IMR-90 (cell line): ENCODE results near the gene GPX3. TPM values are rescaled to one million over a fixed set of nuclear protein-coding genes. Genes with fewer than 3 reads are reported as not detected.

Experiments used
- ATAC-seq: fragments of 200-7000 bp; cut with Tn5 transposase; 2 replicates; pipeline ENCODE4 v1.9.1; 2020; ENCODE audit warnings: low read depth, mild to moderate bottlenecking, moderate library complexity
- BruUV-seq: library from RNA; stranded (reverse); fragments of 400-500 nt; replicated peaks from 2 replicates; lab custom pipeline; 2021; lab: Mats Ljungman, UMichigan
- CTCF ChIA-PET: fragments of 300-600 bp; formaldehyde crosslinking; extraction: SDS; loops from one replicate; lab custom pipeline; 2021; ENCODE audit warnings: antibody characterized with exemption; lab: Yijun Ruan, JAX
- POLR2A ChIA-PET: fragments of 300-600 bp; sonication (Branson Sonifier 250); formaldehyde crosslinking; loops from one replicate; lab custom pipeline; 2022; ENCODE audit warnings: antibody characterized with exemption; ENCODE audit not compliant: unreplicated experiment; lab: Charles Lee
- DNase-seq: peaks from one replicate; pipeline ENCODE4 v3.0.0; 2013
- H2AFZ ChIP-seq: replicated peaks from 2 replicates; pipeline ENCODE3; 2013; ENCODE audit warnings: low read length, mild to moderate bottlenecking; ENCODE audit not compliant: poor library complexity
- H2AK5ac ChIP-seq: 2 replicates; pipeline ENCODE4 v1.6.1; 2013; ENCODE audit warnings: low read depth, low read length, inconsistent platforms
- H2AK9ac ChIP-seq: replicated peaks from 2 replicates; pipeline ENCODE3; 2013; ENCODE audit warnings: mild to moderate bottlenecking, low read depth, low read length, moderate library complexity; ENCODE audit not compliant: poor library complexity
- H2BK120ac ChIP-seq: 2 replicates; pipeline ENCODE4 v1.6.1; 2013; ENCODE audit warnings: low read depth, low read length, inconsistent platforms
- H2BK15ac ChIP-seq: 3 replicates; pipeline ENCODE4 v1.6.1; 2013; ENCODE audit warnings: low read depth, low read length, inconsistent platforms
- H2BK20ac ChIP-seq: 2 replicates; pipeline ENCODE4 v1.6.1; 2013; ENCODE audit warnings: low read depth, mild to moderate bottlenecking, inconsistent platforms, low read length, moderate library complexity
- H2BK5ac ChIP-seq: 2 replicates; pipeline ENCODE4 v1.6.1; 2013; ENCODE audit warnings: mild to moderate bottlenecking, low read depth, low read length, inconsistent platforms; ENCODE audit not compliant: poor library complexity, severe bottlenecking
- H3K14ac ChIP-seq: replicated peaks from 2 replicates; pipeline ENCODE4 v1.6.1; 2013; ENCODE audit warnings: low read depth, low read length, inconsistent platforms
- H3K18ac ChIP-seq: 2 replicates; pipeline ENCODE4 v1.6.1; 2013; ENCODE audit warnings: low read depth, low read length, control low read depth
- H3K23ac ChIP-seq: 2 replicates; pipeline ENCODE4 v1.6.1; 2013; ENCODE audit warnings: low read depth, low read length, inconsistent platforms
- H3K27ac ChIP-seq: 2 replicates; pipeline ENCODE4 v1.5.1; 2013; ENCODE audit warnings: mild to moderate bottlenecking, control low read depth, low read length; ENCODE audit not compliant: insufficient read depth
- H3K27me3 ChIP-seq: 2 replicates; pipeline ENCODE4 v1.6.1; 2013; ENCODE audit warnings: low read length; ENCODE audit not compliant: control insufficient read depth, insufficient read depth
- H3K36me3 ChIP-seq: 2 replicates; pipeline ENCODE4 v1.6.1; 2013; ENCODE audit warnings: low read length, mixed read lengths; ENCODE audit not compliant: control insufficient read depth, insufficient read depth
- H3K4ac ChIP-seq: 2 replicates; pipeline ENCODE4 v1.6.1; 2013; ENCODE audit warnings: low read depth, low read length, inconsistent platforms
- H3K4me1 ChIP-seq: 2 replicates; pipeline ENCODE4 v1.6.1; 2013; ENCODE audit warnings: low read length, mixed read lengths; ENCODE audit not compliant: control insufficient read depth, insufficient read depth
- H3K4me2 ChIP-seq: 2 replicates; pipeline ENCODE4 v1.6.1; 2013; ENCODE audit warnings: low read depth, mild to moderate bottlenecking, control low read depth, low read length, moderate library complexity
- H3K4me3 ChIP-seq: 2 replicates; pipeline ENCODE4 v1.5.1; 2013; ENCODE audit warnings: low read depth, mild to moderate bottlenecking, control low read depth, low read length, moderate library complexity; ENCODE audit not compliant: insufficient read depth
- H3K56ac ChIP-seq: 2 replicates; pipeline ENCODE4 v1.6.1; 2013; ENCODE audit warnings: low read length, inconsistent platforms; ENCODE audit not compliant: insufficient read depth; ENCODE audit errors: extremely low read depth
- H3K79me1 ChIP-seq, 2 experiments: 2 replicates each; pipeline ENCODE4 v1.6.1; 2013; ENCODE audit warnings: low read length in 2 of 2, inconsistent platforms in 1 of 2, low read depth in 1 of 2
- H3K9ac ChIP-seq: 2 replicates; pipeline ENCODE4 v1.6.1; 2013; ENCODE audit warnings: low read depth, low read length, control low read depth
- H3K9me1 ChIP-seq: 2 replicates; pipeline ENCODE4 v1.6.1; 2013; ENCODE audit warnings: low read length, inconsistent platforms; ENCODE audit not compliant: insufficient read depth
- H3K9me3 ChIP-seq: 2 replicates; pipeline ENCODE4 v1.6.1; 2013; ENCODE audit warnings: low read length; ENCODE audit not compliant: control insufficient read depth, insufficient read depth
- H4K20me1 ChIP-seq: 2 replicates; pipeline ENCODE4 v1.6.1; 2013; ENCODE audit warnings: low read length, inconsistent platforms; ENCODE audit not compliant: insufficient read depth
- H4K5ac ChIP-seq: 2 replicates; pipeline ENCODE4 v1.6.1; 2013; ENCODE audit warnings: mild to moderate bottlenecking, low read depth, low read length, control low read depth
- H4K8ac ChIP-seq, 2 experiments: 2 replicates each; pipeline ENCODE4 v1.6.1; 2013; ENCODE audit warnings: low read depth in 2 of 2, low read length in 2 of 2, control low read depth in 1 of 2, inconsistent platforms in 1 of 2
- H4K91ac ChIP-seq: 2 replicates; pipeline ENCODE4 v1.6.1; 2013; ENCODE audit warnings: low read depth, low read length, inconsistent platforms; ENCODE audit not compliant: insufficient read depth
- BHLHE40 ChIP-seq: fragments of 150-350 bp; IDR thresholded peaks from 2 replicates; pipeline ENCODE4 v1.6.1; 2016; ENCODE audit warnings: mild to moderate bottlenecking, low read depth, low read length
- CEBPB ChIP-seq: IDR thresholded peaks from 2 replicates; pipeline ENCODE4 v1.6.1; 2012; ENCODE audit warnings: low read depth, low read length, improper control_type of control experiment
- CHD1 ChIP-seq: IDR thresholded peaks from 2 replicates; pipeline ENCODE4 v1.6.1; 2012; ENCODE audit warnings: low read depth, low read length, improper control_type of control experiment
- FOS ChIP-seq: fragments of 150-350 bp; IDR thresholded peaks from 2 replicates; pipeline ENCODE4 v1.6.1; 2016; ENCODE audit warnings: low read depth, low read length
- MAFK ChIP-seq: IDR thresholded peaks from 2 replicates; pipeline ENCODE4 v1.6.1; 2012; ENCODE audit warnings: low read depth, low read length, improper control_type of control experiment
- MAZ ChIP-seq: IDR thresholded peaks from 2 replicates; pipeline ENCODE4 v1.6.1; 2012; ENCODE audit warnings: low read depth, mild to moderate bottlenecking, low read length, improper control_type of control experiment, moderate library complexity, borderline replicate concordance
- MXI1 ChIP-seq: IDR thresholded peaks from 2 replicates; pipeline ENCODE4 v1.6.1; 2012; ENCODE audit warnings: low read depth, mild to moderate bottlenecking, low read length, moderate library complexity, borderline replicate concordance
- NFE2L2 ChIP-seq: fragments of 150-350 bp; IDR thresholded peaks from 2 replicates; pipeline ENCODE4 v1.6.1; 2016; ENCODE audit warnings: low read depth, mild to moderate bottlenecking, low read length
- POLR2A ChIP-seq: IDR thresholded peaks from 2 replicates; pipeline ENCODE4 v1.6.1; 2012; ENCODE audit warnings: mild to moderate bottlenecking, low read depth, low read length
- RAD21 ChIP-seq: IDR thresholded peaks from 2 replicates; pipeline ENCODE4 v1.6.1; 2012; ENCODE audit warnings: low read length, improper control_type of control experiment
- RCOR1 ChIP-seq: IDR thresholded peaks from 2 replicates; pipeline ENCODE4 v1.6.1; 2012; ENCODE audit warnings: mild to moderate bottlenecking, low read length, improper control_type of control experiment; ENCODE audit not compliant: insufficient replicate concordance
- RFX5 ChIP-seq: IDR thresholded peaks from 2 replicates; pipeline ENCODE4 v1.8.0; 2012; ENCODE audit warnings: low read depth, mild to moderate bottlenecking, low read length, moderate library complexity
- SMC3 ChIP-seq: fragments of 150-350 bp; IDR thresholded peaks from 2 replicates; pipeline ENCODE4 v1.6.1; 2016; ENCODE audit warnings: low read depth, mild to moderate bottlenecking, antibody characterized with exemption, low read length, moderate library complexity
- WGBS, 2 experiments: methylation state at CpG; one replicate each; pipeline versions ENCODE4 v1.1.5 to v1.1.7; 2013; ENCODE audit warnings: missing lambda C conversion rate in 2 of 2; ENCODE audit not compliant: insufficient read length in 1 of 2; ENCODE audit errors: extremely low coverage in 2 of 2; 5-methylcytosine and 5-hydroxymethylcytosine counted together
- dilution Hi-C: fragments of 300-500 bp; cut with HindIII; formaldehyde crosslinking; loops from one replicate; pipeline ENCODE4 v1.14.3; 2018; ENCODE audit warnings: low sequenced_read_pairs; ENCODE audit not compliant: unreplicated experiment
- in situ Hi-C: fragments of 300-500 bp; cut with MboI; formaldehyde crosslinking; loops from 3 replicates; pipeline ENCODE4 v1.14.3; 2019; ENCODE audit warnings: low sequenced_read_pairs, inconsistent platforms, mixed read lengths
- intact Hi-C: fragments of 100-400 bp; cut with micrococcal nuclease; formaldehyde crosslinking; loops from 2 replicates; pipeline ENCODE4 v1.10.0; 2022
- polyA plus RNA-seq, 3 experiments: library from polyadenylated mRNA; depleted of rRNA; stranded (reverse); fragments of >200 nt; gene quantifications; 2 replicates each; pipeline ENCODE4 v1.2.3, GENCODE V29; 2012; ENCODE audit warnings: low replicate concordance in 1 of 3
- total RNA-seq: library from RNA; depleted of rRNA; stranded (reverse); fragments of >200 nt; gene quantifications from 2 replicates; pipeline ENCODE4 v1.2.3, GENCODE V29; 2012
- TF ChIP-seq, protein P1 (sequence below): conservative IDR thresholded peaks from 2 replicates; pipeline ENCODE4 v1.5.1; 2012; ENCODE audit warnings: mild to moderate bottlenecking, low read depth, low read length, improper control_type of control experiment
- TF ChIP-seq, protein P2 (sequence below): fragments of 150-350 bp; IDR thresholded peaks from 2 replicates; pipeline ENCODE4 v1.6.1; 2017; ENCODE audit warnings: mild to moderate bottlenecking, antibody characterized with exemption, low read length, low read depth
- TF ChIP-seq, protein P3 (sequence below): fragments of 150-350 bp; IDR thresholded peaks from 2 replicates; pipeline ENCODE4 v1.6.1; 2016; ENCODE audit warnings: low read depth, mild to moderate bottlenecking, low read length, moderate library complexity, borderline replicate concordance

GPX3 gene
- total and polyA plus RNA-seq, 2 of the 4 experiments (the other 2 are of a cell fraction): 0.36 to 1.0 TPM

DNA sequence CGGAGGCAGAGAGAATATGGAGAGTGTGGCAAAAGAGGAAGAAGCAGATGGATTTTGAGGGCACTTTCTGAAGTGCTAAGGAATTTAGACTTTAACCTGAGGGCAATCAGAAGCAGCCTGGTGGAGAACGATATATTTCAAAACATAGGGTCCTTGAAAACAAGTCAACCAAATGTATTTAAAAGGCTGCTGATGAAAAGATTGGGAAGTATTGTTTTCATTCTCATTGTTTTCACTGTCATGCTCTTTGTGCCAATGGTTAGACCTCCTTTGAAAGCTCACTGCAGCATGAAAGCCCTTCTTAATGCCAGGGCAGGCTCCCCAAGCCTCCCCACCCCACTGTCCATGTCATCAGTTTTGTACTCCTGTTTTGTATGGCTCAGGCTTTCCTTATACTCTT lies 2.5 kb upstream of the GPX3 start:
- 83% methylated on average over 1 of the region's 2 CpGs; no CpG with 5 or more reads in 1 of the 2 experiments for WGBS, 2 experiments
- Histone ChIP-seq H4K20me1 (no peaks in the 10 kb centered on the region), H3K9me1 (no peaks in the 10 kb centered on the region), H3K56ac (no peak overlapping the region), H3K9me3 (no peaks in the 10 kb centered on the region), H4K8ac (no peak overlapping the region), H2AFZ (no peak overlapping the region), H3K27ac (no peak overlapping the region), H3K4me3 (no peak overlapping the region), H3K79me1 (no peaks in the 10 kb centered on the region), H3K23ac (no peak overlapping the region), H3K4ac (no peak overlapping the region), H2AK9ac (no peak overlapping the region), H3K4me2 (no peak overlapping the region), H2BK15ac (no peak overlapping the region), H3K9ac (no peak overlapping the region), H2AK5ac (no peak overlapping the region), H3K4me1 (no peaks in the 10 kb centered on the region), H4K91ac (no peak overlapping the region), H2BK5ac (no peak overlapping the region), H3K14ac (no peak overlapping the region), H2BK20ac (no peak overlapping the region), H4K5ac (no peak overlapping the region), H3K18ac (no peak overlapping the region), H3K27me3 (peaks cover 2% of the 10 kb centered on the region; the same call in 1 of the 2 replicates), H2BK120ac (no peak overlapping the region), H3K36me3 (no peaks in the 10 kb centered on the region)
- intact Hi-C loops (no loop called here), dilution Hi-C loops (no loop called here), in situ Hi-C loops (no loop called here)
- ChIA-PET CTCF (no interaction called here), POLR2A (no interaction called here)
- no peak for DNase-seq
- TF ChIP-seq, protein P1, sequence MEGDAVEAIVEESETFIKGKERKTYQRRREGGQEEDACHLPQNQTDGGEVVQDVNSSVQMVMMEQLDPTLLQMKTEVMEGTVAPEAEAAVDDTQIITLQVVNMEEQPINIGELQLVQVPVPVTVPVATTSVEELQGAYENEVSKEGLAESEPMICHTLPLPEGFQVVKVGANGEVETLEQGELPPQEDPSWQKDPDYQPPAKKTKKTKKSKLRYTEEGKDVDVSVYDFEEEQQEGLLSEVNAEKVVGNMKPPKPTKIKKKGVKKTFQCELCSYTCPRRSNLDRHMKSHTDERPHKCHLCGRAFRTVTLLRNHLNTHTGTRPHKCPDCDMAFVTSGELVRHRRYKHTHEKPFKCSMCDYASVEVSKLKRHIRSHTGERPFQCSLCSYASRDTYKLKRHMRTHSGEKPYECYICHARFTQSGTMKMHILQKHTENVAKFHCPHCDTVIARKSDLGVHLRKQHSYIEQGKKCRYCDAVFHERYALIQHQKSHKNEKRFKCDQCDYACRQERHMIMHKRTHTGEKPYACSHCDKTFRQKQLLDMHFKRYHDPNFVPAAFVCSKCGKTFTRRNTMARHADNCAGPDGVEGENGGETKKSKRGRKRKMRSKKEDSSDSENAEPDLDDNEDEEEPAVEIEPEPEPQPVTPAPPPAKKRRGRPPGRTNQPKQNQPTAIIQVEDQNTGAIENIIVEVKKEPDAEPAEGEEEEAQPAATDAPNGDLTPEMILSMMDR: no peak
- TF ChIP-seq CHD1 (no peak), MXI1 (no peak), RFX5 (no peak), MAZ (no peak), RAD21 (no peak), CEBPB (no peak), MAFK (no peak), BHLHE40 (no peak), POLR2A (no peak), NFE2L2 (no peak), FOS (no peak), RCOR1 (no peak), SMC3 (no peak)
- TF ChIP-seq, protein P2, sequence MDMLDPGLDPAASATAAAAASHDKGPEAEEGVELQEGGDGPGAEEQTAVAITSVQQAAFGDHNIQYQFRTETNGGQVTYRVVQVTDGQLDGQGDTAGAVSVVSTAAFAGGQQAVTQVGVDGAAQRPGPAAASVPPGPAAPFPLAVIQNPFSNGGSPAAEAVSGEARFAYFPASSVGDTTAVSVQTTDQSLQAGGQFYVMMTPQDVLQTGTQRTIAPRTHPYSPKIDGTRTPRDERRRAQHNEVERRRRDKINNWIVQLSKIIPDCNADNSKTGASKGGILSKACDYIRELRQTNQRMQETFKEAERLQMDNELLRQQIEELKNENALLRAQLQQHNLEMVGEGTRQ: no peak
- TF ChIP-seq, protein P3, sequence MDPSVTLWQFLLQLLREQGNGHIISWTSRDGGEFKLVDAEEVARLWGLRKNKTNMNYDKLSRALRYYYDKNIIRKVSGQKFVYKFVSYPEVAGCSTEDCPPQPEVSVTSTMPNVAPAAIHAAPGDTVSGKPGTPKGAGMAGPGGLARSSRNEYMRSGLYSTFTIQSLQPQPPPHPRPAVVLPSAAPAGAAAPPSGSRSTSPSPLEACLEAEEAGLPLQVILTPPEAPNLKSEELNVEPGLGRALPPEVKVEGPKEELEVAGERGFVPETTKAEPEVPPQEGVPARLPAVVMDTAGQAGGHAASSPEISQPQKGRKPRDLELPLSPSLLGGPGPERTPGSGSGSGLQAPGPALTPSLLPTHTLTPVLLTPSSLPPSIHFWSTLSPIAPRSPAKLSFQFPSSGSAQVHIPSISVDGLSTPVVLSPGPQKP: no peak
- no TSS peak for BruUV-seq
- ATAC-seq: no peak
